GM21423 (cell line): ENCODE data around the gene ALCAM.
A peak's percentile ranks its signal among the peaks of the same experiment; 100 is the strongest.

Experiments used
- ATAC-seq: cut with Tn5 transposase; IDR thresholded peaks from one replicate; pipeline ENCODE4 v1.9.1; 2021; ENCODE audit warnings: mild to moderate bottlenecking, moderate library complexity; ENCODE audit not compliant: unreplicated experiment

Gene ALCAM

GRCh38 chr3:105518203-105518602 is 151.5 kb downstream of the ALCAM start:
- no peak for ATAC-seq

GRCh38 chr3:105518806-105519418 is 152.2 kb downstream of the ALCAM start:
- peak; percentile 92 for ATAC-seq

GRCh38 chr3:105521770-105522169 is 155.1 kb downstream of the ALCAM start:
- ATAC-seq, result no peak

- no peak for ATAC-seq
Observed at GRCh38 chr3:105523501-105523900, 156.8 kb downstream of the ALCAM start.

GRCh38 chr3:105525531-105525930 is 158.8 kb downstream of the ALCAM start:
- ATAC-seq, result no peak

- ATAC-seq, result no peak
Observed at GRCh38 chr3:105526360-105527111, 159.8 kb downstream of the ALCAM start.

GRCh38 chr3:105527535-105527934 is 160.8 kb downstream of the ALCAM start:
- no peak for ATAC-seq

GRCh38 chr3:105527949-105528348 is 161.2 kb downstream of the ALCAM start:
- ATAC-seq, result peak; percentile 64

GRCh38 chr3:105528955-105529354 is 162.2 kb downstream of the ALCAM start:
- ATAC-seq, result no peak

- ATAC-seq, result no peak
Observed at GRCh38 chr3:105529456-105529855, 162.7 kb downstream of the ALCAM start.

- no peak for ATAC-seq
Observed at GRCh38 chr3:105532251-105532650, 165.5 kb downstream of the ALCAM start.

GRCh38 chr3:105533960-105534359 is 167.3 kb downstream of the ALCAM start:
- no peak for ATAC-seq

GRCh38 chr3:105534491-105534890 is 167.8 kb downstream of the ALCAM start:
- no peak for ATAC-seq

GRCh38 chr3:105537371-105538080 is 170.8 kb downstream of the ALCAM start:
- no peak for ATAC-seq

- ATAC-seq, result no peak
Observed at GRCh38 chr3:105538483-105538882, 171.8 kb downstream of the ALCAM start.

- ATAC-seq, result no peak
Observed at GRCh38 chr3:105539897-105540296, 173.2 kb downstream of the ALCAM start.

GRCh38 chr3:105542282-105543019 is 175.7 kb downstream of the ALCAM start:
- no peak for ATAC-seq

- ATAC-seq, result no peak
Observed at GRCh38 chr3:105545051-105545450, 178.3 kb downstream of the ALCAM start.

- no peak for ATAC-seq
Observed at GRCh38 chr3:105553851-105554250, 187.1 kb downstream of the ALCAM start.

GRCh38 chr3:105555206-105555605 is 188.5 kb downstream of the ALCAM start:
- ATAC-seq, result no peak

- ATAC-seq, result no peak
Observed at GRCh38 chr3:105559856-105560255, 193.1 kb downstream of the ALCAM start.
